IPS-18c (cell line): ENCODE data around the gene KRTAP12-4.
A peak's percentile ranks its signal among the peaks of the same experiment; 100 is the strongest.
"Not testable (repeated sequence)": the region's sequence is repeated elsewhere in the genome, so short reads cannot be mapped to it uniquely, and the experiment has no call there.

Experiments used
- H3K4me3 ChIP-seq: 2 replicates; pipeline ENCODE4 v1.7.0; 2013; ENCODE audit warnings: low read depth, mild to moderate bottlenecking, low read length, moderate library complexity; ENCODE audit not compliant: insufficient read depth
- H3K9me3 ChIP-seq: one replicate; pipeline ENCODE4 v1.6.1; 2013; ENCODE audit warnings: mild to moderate bottlenecking, low read length, moderate library complexity; ENCODE audit not compliant: control insufficient read depth, insufficient read depth

KRTAP12-4 gene

DNA sequence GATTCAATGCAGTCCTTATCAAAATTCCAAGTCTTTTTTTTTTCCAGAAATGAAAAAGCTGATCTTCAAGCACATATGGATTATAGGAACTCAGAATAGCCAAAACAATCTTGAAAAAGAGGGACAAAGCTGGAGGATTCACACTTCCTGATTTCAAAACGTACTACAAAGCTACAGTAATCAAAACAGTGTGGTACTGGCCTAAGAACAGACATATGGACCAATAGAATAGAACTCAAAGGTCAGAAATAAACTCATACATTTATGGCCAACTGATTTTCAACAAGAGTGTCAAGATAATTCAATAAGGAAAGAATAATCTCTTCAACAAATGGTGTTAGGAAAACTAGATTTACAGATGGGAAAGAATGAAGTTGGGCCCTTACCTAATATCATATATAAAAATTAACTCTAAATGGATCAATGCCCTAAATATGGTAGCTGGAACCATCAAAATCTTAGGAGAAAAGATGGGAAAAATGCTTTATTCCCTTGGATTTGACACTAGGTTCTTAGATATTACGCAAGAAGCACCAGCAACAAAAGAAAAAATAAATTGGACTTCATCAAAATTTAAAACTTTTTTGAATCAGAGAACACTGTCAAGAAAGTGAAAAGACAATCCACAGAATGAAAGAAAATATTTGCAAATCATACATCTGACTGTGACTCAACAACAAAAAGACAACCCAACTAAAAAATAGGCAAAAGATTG, 38.5 kb upstream of the KRTAP12-4 start:
- H3K9me3 ChIP-seq = no peaks in the 10 kb centered on the region
- H3K4me3 ChIP-seq = no peak overlapping the region

- Histone ChIP-seq H3K4me3 (no peak overlapping the region), H3K9me3 (no peaks in the 10 kb centered on the region)
These were observed 37.2 kb upstream of the KRTAP12-4 start for GRCh38 chr21:44691686-44692085.

- H3K4me3 ChIP-seq = not testable (repeated sequence)
These were observed 35.3 kb upstream of the KRTAP12-4 start for GRCh38 chr21:44689740-44690139.

DNA sequence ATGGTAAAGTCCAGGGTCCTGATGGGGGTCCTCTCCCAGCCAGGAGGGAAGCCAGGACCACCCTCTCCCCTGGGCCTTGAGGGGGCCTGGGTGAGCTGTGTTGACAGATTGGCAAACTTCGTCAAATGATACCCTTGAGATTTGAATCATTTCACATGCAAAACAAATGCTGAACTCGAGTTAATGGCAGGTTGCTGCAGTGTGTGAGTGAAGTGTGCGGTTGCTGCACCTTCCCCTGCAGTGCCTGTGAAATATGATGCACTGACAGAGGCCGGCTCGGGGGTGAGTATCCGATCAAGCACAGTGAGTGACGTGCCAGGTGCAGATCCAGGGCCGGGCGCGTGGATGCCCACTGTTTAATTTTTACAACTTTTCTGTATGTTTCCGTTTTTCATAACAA, 33.2 kb upstream of the KRTAP12-4 start:
- H3K9me3 ChIP-seq = no peaks in the 10 kb centered on the region
- no peak overlapping the region for H3K4me3 ChIP-seq

More at GRCh38 chr21:44689740-44690139, 35.3 kb upstream of the KRTAP12-4 start:
- H3K9me3 ChIP-seq = not testable (repeated sequence)

GRCh38 chr21:44686843-44687561, 32.5 kb upstream of the KRTAP12-4 start:
- Histone ChIP-seq H3K4me3 (no peak overlapping the region), H3K9me3 (no peaks in the 10 kb centered on the region)

DNA sequence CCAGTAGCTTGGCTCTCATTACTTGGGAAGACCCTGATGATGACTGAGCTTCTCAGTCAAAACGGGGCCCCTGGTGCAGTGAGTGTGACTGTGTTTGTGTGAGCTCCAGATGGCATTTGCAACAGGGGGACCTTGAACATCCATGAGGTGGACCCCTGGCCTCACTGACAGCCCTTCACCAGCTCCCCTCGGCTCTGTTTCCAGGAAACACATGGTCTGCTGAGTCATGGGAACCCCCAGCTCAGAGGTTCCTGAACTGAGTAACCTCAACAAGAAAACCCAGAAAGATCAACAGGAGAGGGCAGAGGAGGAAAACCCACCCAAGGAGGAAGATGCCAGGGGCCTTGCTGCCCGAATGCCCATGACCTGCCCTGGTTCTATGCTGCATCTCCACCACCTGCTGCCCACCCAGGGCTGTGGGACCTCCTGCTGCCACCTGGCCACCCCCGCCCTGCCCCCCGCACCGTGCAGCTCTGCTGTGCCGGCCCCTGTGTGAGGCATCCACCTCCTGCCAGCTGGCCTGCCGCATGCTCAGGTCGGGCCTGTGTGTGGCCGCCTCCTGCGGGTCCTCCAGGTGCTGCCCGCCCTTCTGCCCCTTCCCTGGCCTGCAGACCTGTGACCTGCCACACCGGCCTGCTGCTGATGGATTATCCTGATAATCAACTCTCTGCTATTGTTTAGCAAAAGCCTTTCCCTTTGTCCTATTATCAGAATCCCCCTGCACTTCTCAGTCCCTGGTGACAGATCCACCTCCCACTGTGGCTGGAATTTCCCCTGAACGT, 31.7 kb upstream of the KRTAP12-4 start:
- H3K9me3 ChIP-seq = no peaks in the 10 kb centered on the region
- H3K4me3 ChIP-seq = no peak overlapping the region

DNA sequence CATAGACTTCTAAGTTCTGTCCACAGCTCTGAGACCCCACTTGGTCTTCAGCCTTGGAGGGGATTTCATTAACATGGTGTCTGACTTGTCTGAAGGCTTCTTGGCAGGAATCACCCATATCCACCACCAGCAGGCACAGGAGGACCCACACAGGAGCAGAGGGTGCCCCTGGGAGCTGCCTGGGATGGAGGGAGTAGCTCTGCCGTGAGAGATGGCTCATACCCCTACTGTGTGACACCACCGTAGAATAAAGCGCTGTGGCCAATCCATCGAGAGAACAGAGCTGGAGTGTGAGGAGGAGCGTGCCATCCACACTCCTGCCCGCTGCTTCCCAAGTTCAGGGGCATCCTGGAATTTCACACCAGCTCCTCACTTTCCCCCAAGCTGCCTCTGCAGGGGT, 30.6 kb upstream of the KRTAP12-4 start:
- not testable (repeated sequence) for H3K4me3 ChIP-seq, H3K9me3 ChIP-seq

- Histone ChIP-seq H3K4me3 (no peak overlapping the region), H3K9me3 (no peaks in the 10 kb centered on the region)
These were observed 30.0 kb upstream of the KRTAP12-4 start for GRCh38 chr21:44684483-44684882.

DNA sequence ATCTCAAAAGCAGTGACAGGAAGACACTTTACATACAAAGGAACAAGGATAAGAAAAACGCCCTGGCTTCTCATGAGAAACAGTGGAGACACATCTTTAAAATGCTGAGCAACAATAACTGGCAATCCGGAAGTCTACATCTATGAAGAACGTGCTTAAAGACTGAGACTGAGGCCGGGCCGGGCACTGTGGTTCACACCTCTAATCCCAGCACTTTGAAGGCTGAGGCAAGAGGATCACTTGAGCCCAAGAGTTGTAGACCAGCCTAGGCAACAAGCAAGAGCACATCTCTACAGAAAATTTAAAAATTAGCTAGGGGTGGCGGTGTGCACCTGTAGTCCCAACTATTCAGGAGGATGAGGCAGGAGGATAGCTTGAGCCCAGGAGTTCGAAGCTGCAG, 29.6 kb upstream of the KRTAP12-4 start:
- Histone ChIP-seq H3K9me3 (no peaks in the 10 kb centered on the region), H3K4me3 (no peak overlapping the region)

DNA sequence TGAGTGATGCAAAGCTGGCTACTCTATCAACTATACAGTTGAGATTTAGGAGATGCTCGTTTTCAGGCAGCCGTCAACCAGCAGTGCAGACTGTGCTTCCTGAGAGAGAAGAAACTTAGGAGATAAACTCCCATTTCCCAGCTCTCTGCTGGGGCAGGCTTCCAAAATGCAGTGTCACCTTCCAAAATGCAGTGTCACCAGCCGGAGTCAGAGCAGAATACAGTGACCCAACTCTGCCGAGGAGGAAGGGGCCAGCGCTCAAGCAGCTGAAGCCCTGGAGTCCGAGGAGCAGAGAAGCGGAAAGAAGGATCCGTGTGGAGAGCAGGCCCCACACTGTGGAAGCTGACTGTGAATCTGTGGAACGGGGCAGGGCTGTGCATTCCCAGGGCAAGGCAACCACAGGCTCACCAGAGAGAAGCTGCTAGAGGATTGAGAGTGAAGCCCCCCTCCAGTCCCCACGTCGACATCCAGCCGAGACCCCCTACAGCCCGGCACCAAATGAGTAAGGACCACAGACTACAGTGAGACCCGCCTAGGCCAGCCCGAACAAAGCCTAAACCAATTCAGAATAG, 28.2 kb upstream of the KRTAP12-4 start:
- Histone ChIP-seq H3K9me3 (no peaks in the 10 kb centered on the region), H3K4me3 (no peak overlapping the region)

DNA sequence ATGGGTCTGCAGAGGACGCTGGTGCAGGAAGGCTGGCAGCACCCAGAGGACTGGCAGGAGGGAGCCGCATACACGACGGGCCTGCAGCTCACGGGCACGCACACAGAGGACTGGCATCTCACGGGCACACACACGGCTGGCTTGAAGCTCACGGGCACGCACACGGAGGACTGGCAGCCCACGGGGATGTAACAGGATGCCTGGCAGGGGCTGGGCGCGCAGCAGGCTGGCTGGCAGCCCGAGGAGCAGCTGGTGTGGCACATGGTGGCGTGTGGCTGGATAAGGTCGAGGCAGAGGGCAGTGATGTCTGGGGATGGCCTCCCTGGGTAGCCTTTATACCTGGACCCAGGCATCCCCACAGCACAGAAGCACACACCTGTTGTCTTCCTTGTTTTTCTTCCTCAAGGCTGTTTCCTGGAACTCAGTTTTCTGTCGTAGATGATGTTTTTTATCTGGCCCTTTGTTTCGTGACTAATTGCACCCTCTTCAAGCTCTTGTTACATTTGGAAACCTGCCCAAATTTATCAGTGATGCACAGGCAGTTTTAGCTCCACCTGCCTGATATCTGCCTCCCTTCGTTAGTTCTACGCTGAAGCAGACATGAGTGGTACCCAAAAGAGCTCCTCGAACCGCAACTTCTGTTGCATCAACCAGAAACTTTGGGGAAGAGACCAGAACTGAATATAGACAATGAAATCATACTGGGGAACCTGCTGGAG, 27.6 kb upstream of the KRTAP12-4 start, which contains the start of gene KRTAP12-1:
TSS of gene KRTAP12-1 (minus strand) at position 303 of the 719 bp plus-strand sequence. CDS start at position 263, 40 bp downstream.
- Histone ChIP-seq H3K4me3 (no peak within 1 kb of the TSS), H3K9me3 (no peaks in the 10 kb centered on the region)

DNA sequence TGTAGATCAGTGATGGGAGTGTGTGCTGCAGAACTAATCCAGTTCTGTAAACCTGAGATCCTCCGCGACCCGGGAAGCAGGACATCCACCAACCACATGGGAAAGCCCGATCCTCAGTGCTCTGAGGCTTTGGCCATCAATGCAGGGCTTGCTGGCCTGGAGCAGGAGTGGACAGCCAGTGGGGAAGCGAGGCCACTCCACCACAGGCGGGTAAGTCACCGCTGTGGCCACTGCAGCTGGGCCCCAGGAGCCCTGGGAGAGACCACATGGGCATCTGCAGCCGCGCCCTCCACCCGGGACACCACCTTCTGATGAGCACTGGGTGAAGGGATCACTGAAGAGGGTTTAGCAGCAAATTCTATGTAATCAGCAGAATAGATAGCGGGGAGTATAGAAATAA, 26.7 kb upstream of the KRTAP12-4 start:
- H3K9me3 ChIP-seq = no peaks in the 10 kb centered on the region

DNA sequence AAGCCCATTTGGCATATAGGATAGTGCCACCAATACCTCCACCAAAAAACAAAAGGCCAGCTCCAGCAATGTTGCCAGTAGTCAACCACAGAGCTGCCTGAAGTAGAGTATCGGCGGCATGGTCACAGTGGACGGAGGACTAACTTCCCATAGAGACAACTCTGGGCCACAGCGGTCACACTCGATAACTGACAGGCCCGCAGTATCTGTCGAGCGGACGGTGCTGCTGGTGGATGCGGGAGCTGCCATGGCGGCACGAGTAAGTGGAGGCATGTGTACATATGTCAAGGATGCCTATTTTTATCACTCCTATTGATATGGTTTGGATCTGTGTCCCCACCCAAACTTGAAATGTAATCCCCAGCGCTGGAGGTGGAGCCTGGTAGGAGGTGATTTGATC, 23.4 kb upstream of the KRTAP12-4 start:
- Histone ChIP-seq H3K9me3 (no peaks in the 10 kb centered on the region), H3K4me3 (no peak overlapping the region)

More for the DNA sequence above, 26.7 kb upstream of the KRTAP12-4 start:
- H3K4me3 ChIP-seq = no peak overlapping the region

- H3K9me3 ChIP-seq = peaks cover 11% of the 10 kb centered on the region
These were observed 17.5 kb upstream of the KRTAP12-4 start for GRCh38 chr21:44671911-44672310.

GRCh38 chr21:44670642-44671432, 16.4 kb upstream of the KRTAP12-4 start:
- Histone ChIP-seq H3K9me3 (peaks cover 11% of the 10 kb centered on the region), H3K4me3 (peak overlapping the region; percentile 15; the same call in 1 of the 2 replicates)

More at GRCh38 chr21:44671911-44672310, 17.5 kb upstream of the KRTAP12-4 start:
- H3K4me3 ChIP-seq = no peak overlapping the region

- Histone ChIP-seq H3K4me3 (no peak overlapping the region), H3K9me3 (peaks cover 11% of the 10 kb centered on the region)
These were observed 13.2 kb upstream of the KRTAP12-4 start for GRCh38 chr21:44667612-44668011.
